Skeletal muscle satellite cell (primary cell): ENCODE data around the gene MGMT.

Experiments
- H3K27me3 ChIP-seq: 2 replicates; pipeline ENCODE4 v1.7.0; 2013; ENCODE audit warnings: low read length; ENCODE audit not compliant: control insufficient read depth, insufficient read depth
- H3K36me3 ChIP-seq: 2 replicates; pipeline ENCODE4 v1.7.0; 2013; ENCODE audit warnings: mild to moderate bottlenecking, control low read depth, low read length; ENCODE audit not compliant: insufficient read depth
- H3K4me1 ChIP-seq: 2 replicates; pipeline ENCODE4 v1.7.0; 2013; ENCODE audit warnings: low read length; ENCODE audit not compliant: control insufficient read depth, insufficient read depth
- H3K4me2 ChIP-seq: 2 replicates; pipeline ENCODE4 v1.7.0; 2013; ENCODE audit warnings: mild to moderate bottlenecking, low read length
- H3K4me3 ChIP-seq: 2 replicates; pipeline ENCODE4 v1.7.0; 2013; ENCODE audit warnings: low read length
- H3K9ac ChIP-seq: 2 replicates; pipeline ENCODE4 v1.7.0; 2013; ENCODE audit warnings: mild to moderate bottlenecking, low read depth, low read length, moderate library complexity
- H3K9me3 ChIP-seq: replicated peaks from 2 replicates; pipeline ENCODE4 v1.7.0; 2013; ENCODE audit warnings: mild to moderate bottlenecking, control low read depth, low read length

The MGMT gene

GRCh38 chr10:129653861-129654260 lies 186.8 kb downstream of the MGMT start:
- Histone ChIP-seq H3K4me1 (no peaks in the 10 kb centered on the region), H3K27me3 (no peaks in the 10 kb centered on the region), H3K9me3 (no peaks in the 10 kb centered on the region), H3K4me3 (no peak overlapping the region), H3K4me2 (no peak overlapping the region), H3K9ac (no peak overlapping the region), H3K36me3 (no peaks in the 10 kb centered on the region)

- Histone ChIP-seq H3K4me3 (no peak overlapping the region), H3K9me3 (no peaks in the 10 kb centered on the region), H3K4me1 (no peaks in the 10 kb centered on the region), H3K27me3 (no peaks in the 10 kb centered on the region), H3K9ac (no peak overlapping the region), H3K36me3 (no peaks in the 10 kb centered on the region), H3K4me2 (no peak overlapping the region)
These were observed 187.4 kb downstream of the MGMT start for GRCh38 chr10:129654461-129654860.

GRCh38 chr10:129655007-129655678 lies 188.1 kb downstream of the MGMT start:
- Histone ChIP-seq H3K9ac (no peak overlapping the region), H3K9me3 (no peaks in the 10 kb centered on the region), H3K27me3 (no peaks in the 10 kb centered on the region), H3K4me1 (no peaks in the 10 kb centered on the region), H3K36me3 (no peaks in the 10 kb centered on the region), H3K4me3 (no peak overlapping the region), H3K4me2 (no peak overlapping the region)

- no peaks in the 10 kb centered on the region for H3K36me3 ChIP-seq
- no peak overlapping the region for H3K4me2 ChIP-seq
- no peaks in the 10 kb centered on the region for H3K9me3 ChIP-seq
- H3K9ac ChIP-seq: no peak overlapping the region
- no peaks in the 10 kb centered on the region for H3K4me1 ChIP-seq
- no peak overlapping the region for H3K4me3 ChIP-seq
- no peaks in the 10 kb centered on the region for H3K27me3 ChIP-seq
These were observed 188.6 kb downstream of the MGMT start for GRCh38 chr10:129655679-129656031.

GRCh38 chr10:129656642-129657041 lies 189.6 kb downstream of the MGMT start:
- Histone ChIP-seq H3K4me3 (no peak overlapping the region), H3K4me2 (no peak overlapping the region), H3K9ac (no peak overlapping the region), H3K4me1 (no peaks in the 10 kb centered on the region), H3K36me3 (no peaks in the 10 kb centered on the region), H3K27me3 (no peaks in the 10 kb centered on the region), H3K9me3 (no peaks in the 10 kb centered on the region)

- no peaks in the 10 kb centered on the region for H3K36me3 ChIP-seq
- no peak overlapping the region for H3K4me2 ChIP-seq
- H3K4me3 ChIP-seq: no peak overlapping the region
- H3K9ac ChIP-seq: no peak overlapping the region
- no peaks in the 10 kb centered on the region for H3K9me3 ChIP-seq
- H3K4me1 ChIP-seq: no peaks in the 10 kb centered on the region
- no peaks in the 10 kb centered on the region for H3K27me3 ChIP-seq
These were observed 190.4 kb downstream of the MGMT start for GRCh38 chr10:129657297-129658017.

GRCh38 chr10:129658376-129659072 lies 191.5 kb downstream of the MGMT start:
- H3K36me3 ChIP-seq: no peaks in the 10 kb centered on the region

GRCh38 chr10:129659508-129660268 lies 192.6 kb downstream of the MGMT start:
- no peak overlapping the region for H3K4me3 ChIP-seq
- H3K4me1 ChIP-seq: no peaks in the 10 kb centered on the region
- H3K4me2 ChIP-seq: no peak overlapping the region
- H3K27me3 ChIP-seq: no peaks in the 10 kb centered on the region
- H3K9ac ChIP-seq: no peak overlapping the region
- H3K36me3 ChIP-seq: no peaks in the 10 kb centered on the region
- H3K9me3 ChIP-seq: no peaks in the 10 kb centered on the region

More at GRCh38 chr10:129658376-129659072, 191.5 kb downstream of the MGMT start:
- Histone ChIP-seq H3K4me1 (no peaks in the 10 kb centered on the region), H3K9me3 (no peaks in the 10 kb centered on the region), H3K27me3 (no peaks in the 10 kb centered on the region), H3K4me3 (no peak overlapping the region), H3K9ac (no peak overlapping the region), H3K4me2 (no peak overlapping the region)

- H3K27me3 ChIP-seq: no peaks in the 10 kb centered on the region
- no peaks in the 10 kb centered on the region for H3K36me3 ChIP-seq
- H3K9me3 ChIP-seq: no peaks in the 10 kb centered on the region
- no peaks in the 10 kb centered on the region for H3K4me1 ChIP-seq
- H3K4me2 ChIP-seq: no peak overlapping the region
- no peak overlapping the region for H3K9ac ChIP-seq
- H3K4me3 ChIP-seq: no peak overlapping the region
These were observed 193.5 kb downstream of the MGMT start for GRCh38 chr10:129660569-129660968.

- Histone ChIP-seq H3K9ac (no peak overlapping the region), H3K27me3 (no peaks in the 10 kb centered on the region), H3K4me1 (no peaks in the 10 kb centered on the region), H3K4me2 (no peak overlapping the region), H3K4me3 (no peak overlapping the region), H3K9me3 (no peaks in the 10 kb centered on the region), H3K36me3 (no peaks in the 10 kb centered on the region)
These were observed 195.4 kb downstream of the MGMT start for GRCh38 chr10:129662426-129662825.

- Histone ChIP-seq H3K9me3 (no peaks in the 10 kb centered on the region), H3K9ac (no peak overlapping the region), H3K4me1 (no peaks in the 10 kb centered on the region), H3K4me2 (no peak overlapping the region), H3K36me3 (no peaks in the 10 kb centered on the region), H3K4me3 (no peak overlapping the region), H3K27me3 (no peaks in the 10 kb centered on the region)
These were observed 203.1 kb downstream of the MGMT start for GRCh38 chr10:129670124-129670523.
